ENCODE data around the gene MYD88. TPM values are rescaled to one million over a fixed set of nuclear protein-coding genes. Genes with fewer than 3 reads are reported as not detected.

Gene MYD88
- total RNA-seq, 4 donors from 2014 or later = 32.6 to 109 (median 45.8) TPM

GRCh38 chr3:38108649-38109579 lies 29.5 kb upstream of the MYD88 start:
- TF ChIP-seq CTCF (IDR thresholded peaks at IDR 0.05; ENCODE audit: low read depth) = no peak

GRCh38 chr3:38109580-38110313 lies 28.7 kb upstream of the MYD88 start:
- TF ChIP-seq CTCF (IDR thresholded peaks at IDR 0.05; ENCODE audit: low read depth) = no peak

GRCh38 chr3:38110314-38111050 lies 28.0 kb upstream of the MYD88 start:
- no peak for TF ChIP-seq CTCF (IDR thresholded peaks at IDR 0.05; ENCODE audit: low read depth)

DNA sequence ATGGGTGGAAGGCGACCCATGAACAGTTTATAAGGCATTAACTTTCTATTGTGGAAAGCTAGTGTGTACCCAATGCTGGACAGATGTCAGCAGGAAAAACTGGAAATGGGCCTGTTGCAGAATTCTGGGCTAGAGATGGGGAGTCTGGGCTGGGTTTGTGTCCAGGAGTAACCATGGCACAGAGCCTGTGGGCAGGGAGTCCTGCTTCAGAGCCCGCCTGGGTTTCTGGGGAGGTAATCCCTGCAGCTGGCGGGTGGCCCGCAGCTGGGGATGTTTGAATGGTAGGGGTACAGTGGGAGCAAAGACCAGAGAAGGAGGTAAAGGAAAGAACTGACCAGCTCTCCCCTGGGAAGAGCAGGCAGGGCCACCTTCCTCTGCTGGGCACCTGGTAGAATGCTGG lies 27.3 kb upstream of the MYD88 start:
- no peak for TF ChIP-seq CTCF (IDR thresholded peaks at IDR 0.05; ENCODE audit: low read depth)

GRCh38 chr3:38111696-38112377 lies 26.6 kb upstream of the MYD88 start:
- no peak for TF ChIP-seq CTCF (IDR thresholded peaks at IDR 0.05; ENCODE audit: low read depth)

GRCh38 chr3:38112378-38112761 lies 26.1 kb upstream of the MYD88 start:
- TF ChIP-seq CTCF (IDR thresholded peaks at IDR 0.05; ENCODE audit: low read depth) = no peak
